Measurements from ENCODE around the gene CHST6. TPM values are rescaled to one million over a fixed set of nuclear protein-coding genes. Genes with fewer than 3 reads are reported as not detected.

Gene CHST6
- total and polyA plus RNA-seq, 2 of the 8 experiments (the other 6 are each of a cell fraction or from before 2014, with no cell fraction given): 18.2 to 25.4 TPM

GRCh38 chr16:75459691-75460090, 35.5 kb downstream of the CHST6 start:
- Histone ChIP-seq H3K36me3 (ENCODE audit: control insufficient read depth in 2 of 4, insufficient read depth in 4 of 4, low read length in 3 of 4) (no peaks in the 10 kb centered on the region), H3K79me1 (ENCODE audit: low read depth, low read length) (peaks cover 11% of the 10 kb centered on the region), H3K9me3 (ENCODE audit: insufficient read depth in 2 of 2, low read depth in 1 of 2, low read length in 1 of 2) (no peaks in the 10 kb centered on the region), H2BK15ac (ENCODE audit: low read length) (no peak overlapping the region), H3K9ac (replicated peaks in 1 of 4; ENCODE audit: extremely low read depth in 1 of 4, low read depth in 3 of 4, low read length in 3 of 4) (no peak overlapping the region), H4K5ac (ENCODE audit: insufficient read length, low read depth, low read length) (no peak overlapping the region), H4K8ac (ENCODE audit: extremely low read depth, insufficient read depth, low read length) (no peak overlapping the region), H2AFZ (ENCODE audit: low read length) (no peak overlapping the region), H2AK5ac (ENCODE audit: low read depth, low read length) (no peak overlapping the region), H3K4me2 (ENCODE audit: insufficient read depth in 1 of 2, low read depth in 2 of 2, low read length in 2 of 2) (no peak overlapping the region), H3K23ac (ENCODE audit: insufficient read length) (no peak overlapping the region), H3K56ac (replicated peaks; ENCODE audit: insufficient read length, low read depth, low read length) (no peak overlapping the region), H2BK12ac (ENCODE audit: low read depth, low read length) (no peak overlapping the region; the same call in 1 of the 2 replicates), H3K4me3 (ENCODE audit: extremely low read depth in 1 of 4, insufficient read depth in 2 of 4, low read depth in 3 of 4, low read length in 4 of 4) (no peak overlapping the region), H3K4me1 (replicated peaks in 1 of 4; ENCODE audit: control insufficient read depth in 3 of 4, insufficient read depth in 4 of 4, low read length in 3 of 4) (peaks cover 3 to 8% (median 5%) of the 10 kb centered on the region in 4 experiments; a peak in 6 of 7 replicates), H3K23me2 (ENCODE audit: low read depth, low read length) (0 out of 2 replicates have a peak, but pooled peaks cover 1% of the 10 kb centered on the region), H3K79me2 (ENCODE audit: control insufficient read depth in 1 of 2, insufficient read depth in 2 of 2, low read length in 2 of 2) (peaks cover 11 to 87% of the 10 kb centered on the region in 2 experiments), H2BK20ac (ENCODE audit: low read length) (no peak overlapping the region), H3K18ac (ENCODE audit: extremely low read depth, low read length) (no peak overlapping the region), H3K4ac (replicated peaks; ENCODE audit: insufficient read length, low read depth, low read length) (no peak overlapping the region), H2BK120ac (replicated peaks; ENCODE audit: low read depth, low read length) (no peak overlapping the region), H3K14ac (ENCODE audit: insufficient read length) (no peak overlapping the region), H4K91ac (replicated peaks; ENCODE audit: insufficient read length, low read length) (no peak overlapping the region), H3K27ac (ENCODE audit: low read depth, low read length) (no peak overlapping the region), H3K27me3 (replicated peaks in 1 of 4; ENCODE audit: control insufficient read depth in 3 of 4, extremely low read depth in 1 of 4, insufficient read depth in 3 of 4, low read length in 3 of 4) (no peaks in the 10 kb centered on the region), H4K20me1 (replicated peaks in 1 of 2; ENCODE audit: control insufficient read depth in 1 of 2, insufficient read depth in 2 of 2, low read length in 2 of 2) (peaks cover 11 to 27% of the 10 kb centered on the region in 2 experiments), H2BK5ac (ENCODE audit: low read depth, low read length) (no peak overlapping the region)
- POLR2A ChIA-PET (ENCODE audit: partially characterized antibody): no interaction called here
- DNase-seq (ENCODE audit: low read depth in 1 of 2, low spot score in 2 of 2): no peak
- WGBS, 2 experiments (ENCODE audit: extremely low coverage in 1 of 2, insufficient coverage in 1 of 2, insufficient read length in 1 of 2, insufficient replicate concordance in 2 of 2, low coverage in 1 of 2, low lambda C conversion rate in 2 of 2, missing lambda C conversion rate in 1 of 2): 100% methylated on average over 4 of the region's 4 CpGs; no CpG with 5 or more reads in 1 of the 2 experiments
- CTCF ChIA-PET (ENCODE audit: partially characterized antibody): interaction anchor here (0.6 kb wide), 1 partner anchor 524 kb away, joined by 3 read pairs; no protein-coding TSS in a partner anchor
- no peak for FAIRE-seq
- no peak for TF ChIP-seq CTCF (IDR thresholded peaks at IDR 0.05; ENCODE audit: control extremely low read depth in 1 of 3, insufficient read depth in 1 of 3, low read depth in 1 of 3, low read length in 3 of 3)
- TF ChIP-seq GTF2F1 (IDR thresholded peaks at IDR 0.05; ENCODE audit: borderline replicate concordance, low read depth, low read length): no peak
- no peak for TF ChIP-seq SUZ12 (IDR thresholded peaks at IDR 0.05; ENCODE audit: low read length)
- TF ChIP-seq ATF2 (IDR thresholded peaks at IDR 0.05; ENCODE audit: low read length): no peak
- no peak for TF ChIP-seq ASH2L (IDR thresholded peaks at IDR 0.05; ENCODE audit: low read length)
- no peak for TF ChIP-seq RNF2 (IDR thresholded peaks at IDR 0.05; ENCODE audit: borderline replicate concordance, low read depth, low read length, missing control alignments, poor library complexity, severe bottlenecking)
- TF ChIP-seq POLR2AphosphoS5 (IDR thresholded peaks at IDR 0.05; ENCODE audit: low read depth, low read length): no peak
- no peak for TF ChIP-seq CBX5 (IDR thresholded peaks at IDR 0.05; ENCODE audit: low read depth, low read length)
- no peak for TF ChIP-seq POU5F1 (IDR thresholded peaks at IDR 0.05; ENCODE audit: low read depth, low read length)
